Activated CD8-positive, alpha-beta memory T cell treated with anti-CD3 and anti-CD28 coated beads for 48 hours (primary cell): Measurements from ENCODE around the gene LEPROT.

ENCODE experiments used
- DNase-seq, 3 experiments: peaks; one replicate each; pipeline ENCODE4 v3.0.0-alpha.2; 2020; ENCODE audit warnings: low read depth in 2 of 3, low spot score in 2 of 3

Gene LEPROT

GRCh38 chr1:65471861-65472332, 51.4 kb downstream of the LEPROT start:
- no peak for DNase-seq

- DNase-seq, result no peak
These were observed 55.9 kb downstream of the LEPROT start for GRCh38 chr1:65476327-65476726.

- DNase-seq, result no peak
These were observed 57.2 kb downstream of the LEPROT start for GRCh38 chr1:65477414-65478378.

GRCh38 chr1:65478379-65479026, 58.0 kb downstream of the LEPROT start:
- no peak for DNase-seq

GRCh38 chr1:65479554-65480204, 59.2 kb downstream of the LEPROT start:
- DNase-seq, result no peak

- DNase-seq, result no peak
These were observed 60.4 kb downstream of the LEPROT start for GRCh38 chr1:65480684-65481405.

- DNase-seq, result no peak
These were observed 63.7 kb downstream of the LEPROT start for GRCh38 chr1:65483993-65484754.
